Measurements from ENCODE around the gene C1QTNF9. TPM values are rescaled to one million over a fixed set of nuclear protein-coding genes. Genes with fewer than 3 reads are reported as not detected.
"Not testable (repeated sequence)": the region's sequence is repeated elsewhere in the genome, so short reads cannot be mapped to it uniquely, and the experiment has no call there.

The C1QTNF9 gene
- not detected in 2 replicates for total RNA-seq (2014; rRNA removed; shearing (Covaris generic))
- polyA plus RNA-seq (2014; cell fraction: nucleus; rRNA removed): not detected in 2 replicates

GRCh38 chr13:24309300-24309699 is at the start of gene C1QTNF9:
C1QTNF9 (plus strand) TSS chr13:24309580; CDS start chr13:24316004, 6,424 bp downstream.
- DNase-seq (ENCODE audit: extremely low read depth, low read depth): not testable (repeated sequence)

- DNase-seq (ENCODE audit: extremely low read depth, low read depth): no peak
These were observed 47.8 kb upstream of the C1QTNF9 start for GRCh38 chr13:24261566-24261965.

DNA sequence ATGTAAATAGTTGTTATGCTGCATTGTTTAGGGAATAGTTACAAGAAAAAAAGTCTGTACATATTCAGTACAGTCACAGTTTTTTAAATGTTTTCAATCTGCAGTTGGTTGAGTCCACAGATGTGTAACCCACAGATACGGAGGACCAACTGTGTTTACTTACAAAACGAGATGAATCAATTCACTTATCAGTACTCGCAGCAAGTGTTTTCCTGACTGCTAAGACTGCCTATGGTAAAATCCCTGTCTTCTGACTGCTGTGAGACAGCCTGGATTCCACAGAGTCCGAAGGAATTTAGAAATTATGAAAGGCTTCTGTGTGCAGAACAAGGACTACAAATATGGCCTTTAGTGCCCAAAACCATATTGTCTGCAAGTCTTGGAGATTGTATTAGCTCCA is 45.7 kb upstream of the C1QTNF9 start:
- no peak for DNase-seq (ENCODE audit: extremely low read depth, low read depth)

- no peak for DNase-seq (ENCODE audit: extremely low read depth, low read depth)
These were observed 44.4 kb upstream of the C1QTNF9 start for GRCh38 chr13:24264976-24265375.

DNA sequence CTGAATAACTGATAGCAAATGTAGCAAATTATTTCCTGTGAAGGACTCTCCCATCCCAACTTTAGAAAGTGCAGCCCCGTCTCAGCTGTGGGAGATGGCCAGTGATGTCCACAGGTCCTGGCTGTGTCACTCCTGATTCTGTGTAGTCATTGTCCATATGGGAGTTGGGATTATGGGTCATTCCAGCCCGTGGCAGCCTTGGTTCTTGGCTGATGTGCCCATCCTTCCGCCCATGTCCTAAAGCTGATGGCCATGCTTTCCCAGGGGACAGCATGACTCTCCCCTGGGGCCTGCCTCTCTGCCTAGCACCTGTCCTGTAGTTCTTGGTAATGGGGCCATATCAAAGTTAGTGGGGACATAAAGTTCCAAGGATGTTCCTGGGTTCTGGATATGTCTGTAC is 43.9 kb upstream of the C1QTNF9 start:
- DNase-seq (ENCODE audit: extremely low read depth, low read depth): no peak

GRCh38 chr13:24267274-24267673 is 42.1 kb upstream of the C1QTNF9 start:
- DNase-seq (ENCODE audit: extremely low read depth, low read depth): no peak

DNA sequence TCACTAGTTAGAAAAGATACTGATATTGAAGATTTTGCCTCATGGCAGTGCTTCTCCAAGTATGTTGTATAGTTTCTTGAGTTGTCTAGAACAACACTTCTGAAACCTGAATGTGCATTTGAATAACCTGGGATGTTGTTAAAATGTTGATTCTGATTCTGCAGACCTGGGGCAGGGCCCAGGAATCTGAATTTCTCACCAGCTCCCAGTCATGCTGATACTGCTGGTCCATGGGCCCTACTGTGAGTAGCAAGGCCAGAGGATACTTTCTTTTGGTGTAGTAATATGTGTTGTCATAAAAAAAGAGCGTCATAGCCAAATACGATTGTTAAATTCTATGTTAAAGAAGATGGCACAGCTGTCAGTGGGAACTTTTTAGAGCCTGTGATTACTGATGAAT is 41.6 kb upstream of the C1QTNF9 start:
- no peak for DNase-seq (ENCODE audit: extremely low read depth, low read depth)

- no peak for DNase-seq (ENCODE audit: extremely low read depth, low read depth)
These were observed 39.6 kb upstream of the C1QTNF9 start for GRCh38 chr13:24269821-24270220.

DNA sequence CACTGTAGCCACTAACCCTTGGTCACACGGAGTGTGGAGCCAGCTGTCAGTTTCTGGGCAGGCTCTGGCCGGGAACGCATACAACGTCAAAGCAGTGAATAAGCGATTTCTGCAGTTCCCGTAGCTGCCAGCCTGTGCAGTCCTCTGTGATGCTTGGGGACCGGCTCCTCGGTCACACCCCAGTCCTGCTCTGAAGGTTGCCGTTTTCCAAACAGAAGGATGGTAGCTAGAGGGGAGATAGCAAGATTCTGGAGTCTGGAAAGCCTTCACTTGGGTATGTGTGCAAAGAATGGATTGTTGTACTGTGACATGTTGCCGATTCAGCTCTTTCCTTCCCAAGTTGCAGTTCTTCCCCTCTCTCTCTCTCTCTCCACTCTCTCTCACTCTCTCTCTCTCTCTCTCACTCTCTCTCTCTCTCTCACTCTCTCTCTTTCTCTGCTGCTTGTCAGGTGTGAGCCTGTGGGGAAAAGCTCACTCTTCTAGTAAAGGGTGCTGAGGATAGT is 38.7 kb upstream of the C1QTNF9 start:
- peak; percentile 33 for DNase-seq (ENCODE audit: extremely low read depth, low read depth)

GRCh38 chr13:24271231-24271600 is 38.2 kb upstream of the C1QTNF9 start:
- DNase-seq (ENCODE audit: extremely low read depth, low read depth): no peak

DNA sequence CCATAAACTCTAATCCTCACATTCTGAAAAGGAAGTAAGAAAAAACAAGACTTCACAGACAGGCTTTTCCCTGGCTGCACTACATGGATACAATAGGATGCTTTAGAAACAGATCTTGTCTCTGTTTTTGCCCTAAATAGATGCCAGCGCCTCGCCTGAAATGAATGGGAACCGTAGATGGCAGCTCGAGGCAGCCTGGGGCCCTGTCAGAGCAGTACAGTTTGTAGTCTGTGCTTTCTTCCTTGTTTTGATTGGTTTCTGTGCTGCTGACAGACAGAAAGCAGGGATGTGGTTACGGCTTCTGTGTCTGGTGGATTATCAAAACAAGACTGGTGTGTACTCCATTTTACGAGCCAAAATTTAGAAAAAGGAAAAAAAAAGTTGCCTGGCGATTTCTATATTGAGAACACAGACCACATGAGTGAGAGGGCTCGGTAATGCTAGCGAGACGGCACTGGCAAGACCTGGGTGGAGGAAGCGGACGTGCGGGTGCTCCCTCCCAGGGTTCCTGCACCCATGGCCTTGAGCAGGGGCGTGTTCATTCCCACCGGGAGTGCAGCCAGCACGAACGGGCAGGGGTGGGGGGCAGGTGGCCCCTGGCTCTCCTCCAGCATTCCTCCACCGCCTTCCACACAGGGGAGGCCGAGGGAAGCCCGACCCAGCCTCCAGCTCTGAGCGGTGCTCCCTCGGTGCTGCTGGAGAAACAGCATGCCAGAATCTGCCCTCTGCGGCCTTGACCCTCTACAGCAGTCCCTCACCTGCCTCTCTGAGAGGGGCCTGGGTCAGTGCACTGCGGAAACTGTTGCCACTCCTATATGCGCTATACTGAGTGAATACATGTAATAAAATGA is 37.6 kb upstream of the C1QTNF9 start:
- no peak for DNase-seq (ENCODE audit: extremely low read depth, low read depth)

GRCh38 chr13:24272452-24273161 is 36.8 kb upstream of the C1QTNF9 start:
- no peak for DNase-seq (ENCODE audit: extremely low read depth, low read depth)

DNA sequence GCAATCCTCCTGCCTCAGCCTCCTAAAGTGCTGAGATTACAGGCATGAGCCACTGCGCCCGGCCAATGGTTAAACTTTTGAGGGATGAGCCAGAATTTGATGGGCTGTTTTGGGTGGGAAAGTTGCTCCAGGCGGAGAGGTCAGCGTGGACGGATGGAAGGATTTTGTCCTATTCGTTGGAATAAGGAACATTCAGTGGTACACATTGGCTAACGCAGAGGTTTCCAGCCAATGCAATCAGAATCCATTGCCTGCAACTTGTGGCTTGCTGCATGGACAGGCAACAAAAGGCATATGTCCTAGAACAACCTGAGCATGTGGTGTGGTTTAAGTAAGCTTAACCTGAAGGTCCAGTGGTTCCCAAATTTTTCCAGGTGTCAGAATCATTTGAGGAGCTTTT is 35.5 kb upstream of the C1QTNF9 start:
- DNase-seq (ENCODE audit: extremely low read depth, low read depth): no peak

GRCh38 chr13:24274452-24275021 is 34.8 kb upstream of the C1QTNF9 start:
- no peak for DNase-seq (ENCODE audit: extremely low read depth, low read depth)

GRCh38 chr13:24275041-24275440 is 34.3 kb upstream of the C1QTNF9 start:
- no peak for DNase-seq (ENCODE audit: extremely low read depth, low read depth)

- DNase-seq (ENCODE audit: extremely low read depth, low read depth): no peak
These were observed 33.1 kb upstream of the C1QTNF9 start for GRCh38 chr13:24276306-24276705.

- no peak for DNase-seq (ENCODE audit: extremely low read depth, low read depth)
These were observed 32.5 kb upstream of the C1QTNF9 start for GRCh38 chr13:24276861-24277260.

GRCh38 chr13:24277761-24278160 is 31.6 kb upstream of the C1QTNF9 start:
- DNase-seq (ENCODE audit: extremely low read depth, low read depth): no peak

- DNase-seq (ENCODE audit: extremely low read depth, low read depth): no peak
These were observed 29.9 kb upstream of the C1QTNF9 start for GRCh38 chr13:24279327-24280110.

DNA sequence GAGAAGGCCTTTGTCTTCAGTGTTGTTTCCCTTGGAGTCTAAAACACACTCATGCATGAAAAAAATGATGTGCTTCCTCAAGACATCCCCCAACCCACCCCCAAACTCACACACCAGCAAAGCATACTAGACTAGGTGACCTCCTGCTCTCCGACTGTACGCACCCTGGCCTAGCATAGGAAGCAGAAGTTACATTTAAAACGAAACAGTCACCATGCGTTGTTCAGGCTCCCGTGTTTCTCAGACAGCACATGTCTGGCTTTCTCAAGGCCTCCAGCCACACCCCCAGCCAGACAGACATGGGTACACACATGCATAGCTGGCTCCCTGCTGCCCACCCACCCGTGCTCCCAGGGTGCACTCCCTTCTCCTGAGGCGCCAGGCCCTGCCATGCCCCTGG is 28.7 kb upstream of the C1QTNF9 start:
- no peak for DNase-seq (ENCODE audit: extremely low read depth, low read depth)

Data from NCI-H460 (cell line).